Suprapubic skin (tissue), 4 donors: ENCODE data around the gene MLEC. TPM values are rescaled to one million over a fixed set of nuclear protein-coding genes. Genes with fewer than 3 reads are reported as not detected.

Experiments
- DNase-seq, 2 donors: peaks; one replicate each; pipeline ENCODE4 v3.0.0-alpha.2; 2019; ENCODE audit warnings: low spot score in 2 of 2
- H3K27ac ChIP-seq: fragments of 200-600 bp; sonication (generic); one replicate; pipeline ENCODE4 v1.5.1; 2019
- H3K27me3 ChIP-seq: fragments of 200-600 bp; sonication (generic); one replicate; pipeline ENCODE4 v1.5.1; 2019
- H3K36me3 ChIP-seq: fragments of 200-600 bp; sonication (generic); one replicate; pipeline ENCODE4 v1.5.1; 2019
- H3K4me1 ChIP-seq: fragments of 200-600 bp; sonication (generic); one replicate; pipeline ENCODE4 v1.5.1; 2019
- H3K4me3 ChIP-seq: fragments of 200-600 bp; sonication (generic); one replicate; pipeline ENCODE4 v1.5.1; 2019; ENCODE audit warnings: mild to moderate bottlenecking
- H3K9me3 ChIP-seq: fragments of 200-600 bp; sonication (generic); one replicate; pipeline ENCODE4 v1.5.1; 2019
- EP300 ChIP-seq: sonication (generic); formaldehyde crosslinking; IDR thresholded peaks from one replicate; pipeline ENCODE4 v1.6.1; 2017; ENCODE audit warnings: antibody characterized with exemption
- POLR2A ChIP-seq, 2 donors: fragments of 450-650 bp; IDR thresholded peaks; one replicate each; pipeline ENCODE4 v1.6.1; 2017; ENCODE audit warnings: antibody characterized with exemption in 2 of 2, mild to moderate bottlenecking in 2 of 2, moderate library complexity in 2 of 2
- POLR2AphosphoS5 ChIP-seq, 3 donors: sonication (generic); formaldehyde crosslinking; IDR thresholded peaks; one replicate each; pipeline ENCODE4 v1.6.1; 2017; ENCODE audit warnings: antibody characterized with exemption in 3 of 3
- WGBS: methylation state at CpG from one replicate; pipeline ENCODE4 v1.1.5; 2018; 5-methylcytosine and 5-hydroxymethylcytosine counted together
- total RNA-seq, 4 donors: library from RNA; depleted of rRNA; stranded (reverse); fragments of >200 nt; gene quantifications; one replicate each; pipeline ENCODE4 v1.1.0, GENCODE V29; 2016
- TF ChIP-seq, protein P1 (sequence below), 2 donors: fragments of 200-600 bp in 1 of 2; fragments of 450-650 bp in 1 of 2; sonication (generic) in 1 of 2; IDR thresholded peaks; one replicate each; pipeline ENCODE4 v1.5.1; 2016 to 2019; ENCODE audit warnings: antibody characterized with exemption in 2 of 2, mild to moderate bottlenecking in 1 of 2, moderate library complexity in 1 of 2

The MLEC gene, protein sequence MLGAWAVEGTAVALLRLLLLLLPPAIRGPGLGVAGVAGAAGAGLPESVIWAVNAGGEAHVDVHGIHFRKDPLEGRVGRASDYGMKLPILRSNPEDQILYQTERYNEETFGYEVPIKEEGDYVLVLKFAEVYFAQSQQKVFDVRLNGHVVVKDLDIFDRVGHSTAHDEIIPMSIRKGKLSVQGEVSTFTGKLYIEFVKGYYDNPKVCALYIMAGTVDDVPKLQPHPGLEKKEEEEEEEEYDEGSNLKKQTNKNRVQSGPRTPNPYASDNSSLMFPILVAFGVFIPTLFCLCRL
- 10 to 100 TPM; 34.8 to 72.6 (median 60.4) TPM for total RNA-seq

DNA sequence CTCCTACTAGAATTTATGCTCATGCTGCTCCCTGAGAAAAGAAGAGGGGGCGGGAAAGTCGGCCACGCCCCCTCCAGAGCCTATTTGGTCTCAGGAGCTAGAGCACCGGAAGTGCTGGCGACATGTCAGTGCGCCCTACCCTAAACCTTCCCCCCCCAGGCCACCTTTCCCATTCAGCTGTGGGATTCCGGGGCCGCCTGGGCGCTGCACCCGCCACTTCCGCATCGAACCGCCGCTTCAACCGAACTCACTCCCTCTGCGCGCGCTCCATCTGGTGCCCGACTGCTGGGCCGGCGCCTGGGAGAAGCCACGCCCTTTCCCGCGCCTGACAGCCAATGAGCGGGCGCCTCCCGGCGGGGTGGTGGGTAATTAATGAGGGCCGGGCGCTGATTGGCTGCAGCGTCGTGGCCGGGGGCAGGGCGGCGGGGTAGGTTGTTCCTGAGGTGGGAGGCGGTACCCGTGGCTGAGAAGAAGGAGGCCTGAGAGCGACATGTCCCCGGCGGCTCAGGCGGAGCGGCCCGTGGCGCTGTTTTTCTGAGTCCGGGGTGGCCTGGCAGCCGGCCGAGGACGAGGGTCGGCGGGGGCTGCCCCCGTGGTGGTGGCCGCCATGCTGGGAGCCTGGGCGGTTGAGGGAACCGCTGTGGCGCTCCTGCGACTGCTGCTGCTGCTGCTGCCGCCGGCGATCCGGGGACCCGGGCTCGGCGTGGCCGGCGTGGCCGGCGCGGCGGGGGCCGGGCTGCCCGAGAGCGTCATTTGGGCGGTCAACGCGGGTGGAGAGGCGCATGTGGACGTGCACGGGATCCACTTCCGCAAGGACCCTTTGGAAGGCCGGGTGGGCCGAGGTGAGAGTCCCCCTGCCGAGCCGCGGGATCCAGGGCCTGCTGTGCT is at the start of gene MLEC:
Gene MLEC (plus strand): TSS at position 460 of the 888 bp plus-strand sequence. CDS start 148 bp downstream, at position 608.
- DNase-seq: peak; percentile 99 to 100
- H3K27me3 ChIP-seq: no peaks in the 10 kb centered on the region
- WGBS: no CpG with 5 or more reads among the region's 84 CpGs
- peak within 1 kb of the TSS; percentile 85 for H3K27ac ChIP-seq
- H3K36me3 ChIP-seq: no peaks in the 10 kb centered on the region
- H3K4me1 ChIP-seq: peaks cover 46% of the 10 kb centered on the region
- H3K4me3 ChIP-seq: peak within 1 kb of the TSS; percentile 67
- no peaks in the 10 kb centered on the region for H3K9me3 ChIP-seq
- TF ChIP-seq POLR2AphosphoS5 (IDR thresholded peaks at IDR 0.05) (peak in 2 of 3 donors; percentile 8 to 15), EP300 (no peak), POLR2A (IDR thresholded peaks at IDR 0.05) (peak in 1 of 2 donors; percentile 29)
- TF ChIP-seq, protein P1, sequence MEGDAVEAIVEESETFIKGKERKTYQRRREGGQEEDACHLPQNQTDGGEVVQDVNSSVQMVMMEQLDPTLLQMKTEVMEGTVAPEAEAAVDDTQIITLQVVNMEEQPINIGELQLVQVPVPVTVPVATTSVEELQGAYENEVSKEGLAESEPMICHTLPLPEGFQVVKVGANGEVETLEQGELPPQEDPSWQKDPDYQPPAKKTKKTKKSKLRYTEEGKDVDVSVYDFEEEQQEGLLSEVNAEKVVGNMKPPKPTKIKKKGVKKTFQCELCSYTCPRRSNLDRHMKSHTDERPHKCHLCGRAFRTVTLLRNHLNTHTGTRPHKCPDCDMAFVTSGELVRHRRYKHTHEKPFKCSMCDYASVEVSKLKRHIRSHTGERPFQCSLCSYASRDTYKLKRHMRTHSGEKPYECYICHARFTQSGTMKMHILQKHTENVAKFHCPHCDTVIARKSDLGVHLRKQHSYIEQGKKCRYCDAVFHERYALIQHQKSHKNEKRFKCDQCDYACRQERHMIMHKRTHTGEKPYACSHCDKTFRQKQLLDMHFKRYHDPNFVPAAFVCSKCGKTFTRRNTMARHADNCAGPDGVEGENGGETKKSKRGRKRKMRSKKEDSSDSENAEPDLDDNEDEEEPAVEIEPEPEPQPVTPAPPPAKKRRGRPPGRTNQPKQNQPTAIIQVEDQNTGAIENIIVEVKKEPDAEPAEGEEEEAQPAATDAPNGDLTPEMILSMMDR (IDR thresholded peaks at IDR 0.05): peak in 1 of 2 donors; percentile 11

DNA sequence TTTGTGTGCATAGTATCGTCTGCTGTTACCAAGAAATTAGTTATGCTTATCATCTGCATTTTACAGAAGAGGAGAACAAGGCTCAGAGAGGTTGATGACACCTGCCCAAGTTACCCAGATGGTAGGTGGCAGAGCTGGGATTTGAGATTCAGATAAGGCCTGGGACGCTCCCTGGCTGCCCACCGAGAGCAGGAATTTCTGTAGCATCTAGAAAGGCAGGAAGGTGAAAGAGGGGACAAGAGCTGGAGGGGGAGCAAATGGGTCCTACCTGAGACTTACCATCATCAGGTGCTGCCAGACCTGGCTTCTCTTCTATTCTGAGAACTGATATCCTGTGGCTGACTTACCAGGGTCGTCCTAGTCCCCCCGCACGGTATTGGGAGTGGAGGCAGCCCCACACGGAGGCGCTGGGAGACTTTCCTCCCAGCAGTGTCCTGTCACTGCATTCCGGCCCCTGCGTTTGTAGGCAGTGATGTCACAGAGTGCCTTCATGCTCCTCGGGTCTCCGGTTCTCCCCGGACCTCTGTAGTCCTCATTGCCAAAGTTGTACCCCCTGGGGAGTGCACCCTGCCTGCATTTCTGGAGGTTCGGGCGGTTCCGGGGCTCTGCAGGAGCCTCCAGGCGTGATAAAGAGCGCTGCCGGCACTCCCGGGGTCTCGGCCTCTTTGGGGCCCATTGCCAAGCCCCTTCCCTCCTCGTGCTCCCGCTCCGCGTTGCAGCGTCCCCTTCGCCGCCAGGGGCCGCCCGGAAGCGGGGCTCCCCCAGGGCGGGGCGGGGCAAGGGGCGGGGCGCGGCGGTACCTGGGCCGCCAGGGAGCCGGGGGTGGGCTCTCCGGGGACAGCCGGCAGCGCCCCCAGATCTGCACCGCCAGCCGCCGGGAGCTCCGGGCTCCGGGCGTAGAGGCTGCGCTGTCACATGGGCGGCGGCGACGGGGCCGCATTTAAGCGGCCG is 46.9 kb upstream of the MLEC start, which contains the start of gene CABP1:
Gene CABP1 (plus strand): TSS at position 856 of the 951 bp plus-strand sequence. CDS start 60 bp downstream, at position 916.
- WGBS: 41% methylated on average over 7 of the region's 56 CpGs
- H3K27me3 ChIP-seq: peaks cover 64% of the 10 kb centered on the region

DNA sequence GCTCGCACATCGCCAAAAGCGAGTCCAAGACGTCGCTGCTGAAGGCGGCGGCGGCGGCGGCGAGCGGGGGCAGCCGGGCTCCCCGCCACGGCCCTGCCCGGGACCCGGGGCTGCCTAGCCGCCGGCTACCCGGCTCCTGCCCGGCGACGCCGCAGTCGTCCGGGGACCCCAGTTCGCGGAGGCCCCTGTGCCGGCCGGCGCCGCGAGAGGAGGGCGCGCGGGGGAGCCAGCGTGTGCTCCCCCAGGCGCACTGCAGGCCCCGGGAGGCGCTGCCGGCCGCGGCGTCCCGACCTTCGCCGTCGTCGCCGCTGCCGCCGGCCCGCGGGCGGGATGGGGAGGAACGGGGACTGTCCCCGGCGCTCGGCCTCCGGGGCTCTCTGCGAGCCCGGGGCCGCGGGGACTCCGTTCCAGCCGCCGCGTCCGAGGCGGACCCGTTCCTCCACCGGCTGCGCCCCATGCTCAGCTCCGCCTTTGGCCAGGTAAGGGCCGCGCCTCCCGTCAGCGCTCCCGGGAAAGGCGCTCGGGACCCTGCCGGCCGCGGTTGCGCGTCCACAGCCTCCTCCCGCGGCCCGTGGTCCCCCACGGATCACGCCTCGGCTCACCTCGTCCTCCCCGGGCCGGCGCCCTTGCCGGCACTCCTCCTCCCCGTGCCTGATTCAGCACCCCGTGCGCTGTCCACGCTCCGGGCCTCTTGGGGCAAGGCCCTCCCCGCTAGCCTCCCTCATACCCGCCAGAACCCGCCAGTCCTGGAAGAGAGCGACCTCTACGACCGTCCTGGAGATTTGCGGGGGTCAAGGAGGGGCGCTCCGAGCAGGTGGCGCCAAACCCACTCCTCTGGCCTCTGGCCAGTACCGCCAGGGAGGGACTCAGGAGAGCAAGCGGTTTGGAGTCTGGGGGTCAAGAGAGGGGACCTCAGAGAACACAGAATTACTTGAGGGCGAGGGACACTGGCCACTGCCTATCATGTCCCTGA is 45.8 kb upstream of the MLEC start:
- 8% methylated on average over 7 of the region's 115 CpGs for WGBS
- Histone ChIP-seq H3K27ac (no peak overlapping the region), H3K4me3 (peak overlapping the region; percentile 60), H3K4me1 (peaks cover 15% of the 10 kb centered on the region), H3K36me3 (no peaks in the 10 kb centered on the region), H3K9me3 (no peaks in the 10 kb centered on the region), H3K27me3 (peaks cover 74% of the 10 kb centered on the region)
- no peak for DNase-seq
- TF ChIP-seq POLR2AphosphoS5 (IDR thresholded peaks at IDR 0.05) (no peak), EP300 (no peak), POLR2A (IDR thresholded peaks at IDR 0.05) (no peak)
- TF ChIP-seq, protein P1 (IDR thresholded peaks at IDR 0.05): no peak

More for the DNA sequence above, 46.9 kb upstream of the MLEC start, which contains the start of gene CABP1:
- Histone ChIP-seq H3K27ac (no peak within 1 kb of the TSS), H3K4me3 (peak within 1 kb of the TSS; percentile 60), H3K4me1 (peaks cover 15% of the 10 kb centered on the region), H3K9me3 (no peaks in the 10 kb centered on the region), H3K36me3 (no peaks in the 10 kb centered on the region)
- no peak for TF ChIP-seq POLR2AphosphoS5 (IDR thresholded peaks at IDR 0.05)
- TF ChIP-seq, protein P1 (IDR thresholded peaks at IDR 0.05): peak in 1 of 2 donors; percentile 13
- TF ChIP-seq POLR2A (IDR thresholded peaks at IDR 0.05): no peak
- no peak for DNase-seq

DNA sequence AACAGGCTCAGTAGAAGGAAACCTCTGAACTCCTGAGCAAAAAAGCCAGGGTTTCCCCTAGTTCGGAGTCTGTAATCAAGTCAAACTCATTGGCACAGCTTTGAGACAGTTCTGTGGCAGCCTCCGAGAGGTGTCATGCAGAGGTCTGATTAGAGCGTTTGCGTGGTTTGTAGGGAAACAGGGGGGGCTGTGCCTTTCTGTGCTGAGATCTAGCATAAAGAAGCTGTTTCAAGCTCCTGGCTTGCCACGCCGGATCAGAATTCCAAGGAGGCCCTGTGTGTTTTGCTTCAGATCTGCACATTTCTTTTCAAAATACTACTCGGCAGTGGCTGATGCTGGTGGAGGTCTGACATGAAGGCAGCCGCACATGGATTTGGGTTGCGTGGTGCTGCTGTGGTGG is 44.8 kb upstream of the MLEC start:
- 77% methylated on average over 9 of the region's 9 CpGs for WGBS
- H3K27ac ChIP-seq: no peak overlapping the region

More for the DNA sequence above, 44.8 kb upstream of the MLEC start:
- Histone ChIP-seq H3K9me3 (no peaks in the 10 kb centered on the region), H3K4me1 (peaks cover 15% of the 10 kb centered on the region), H3K27me3 (peaks cover 78% of the 10 kb centered on the region), H3K36me3 (no peaks in the 10 kb centered on the region), H3K4me3 (no peak overlapping the region)
- TF ChIP-seq, protein P1 (IDR thresholded peaks at IDR 0.05): no peak
- no peak for TF ChIP-seq EP300
- TF ChIP-seq POLR2A (IDR thresholded peaks at IDR 0.05): no peak
- TF ChIP-seq POLR2AphosphoS5 (IDR thresholded peaks at IDR 0.05): no peak
- no peak for DNase-seq
